Activated CD4-positive, alpha-beta memory T cell treated with anti-CD3 and anti-CD28 coated beads, Interleukin-2, amount 10 ng/mL, durations not matched to agents 7 days and 5 days (primary cell): ENCODE data around the gene DMKN. TPM values are rescaled to one million over a fixed set of nuclear protein-coding genes. Genes with fewer than 3 reads are reported as not detected.

Source experiments
- CTCF ChIA-PET: fragments of 350-600 bp; sonication (Branson Sonifier 250); formaldehyde crosslinking; loops from one replicate; lab custom pipeline; 2021; ENCODE audit warnings: antibody characterized with exemption, inconsistent platforms; lab: Charles Lee
- POLR2A ChIA-PET: fragments of 350-600 bp; sonication (Branson Sonifier 250); formaldehyde crosslinking; loops from one replicate; lab custom pipeline; 2021; ENCODE audit warnings: antibody characterized with exemption; lab: Charles Lee
- DNase-seq: peaks from one replicate; pipeline ENCODE4 v3.0.0-alpha.2; 2020
- H3K27ac Mint-ChIP-seq: one replicate; pipeline ENCODE4 v1.8.0; 2021; ENCODE audit warnings: mild to moderate bottlenecking, mixed read lengths
- H3K27me3 Mint-ChIP-seq: one replicate; pipeline ENCODE4 v1.8.0; 2021; ENCODE audit warnings: mixed read lengths
- H3K36me3 Mint-ChIP-seq: one replicate; pipeline ENCODE4 v1.8.0; 2021; ENCODE audit warnings: low read depth, mixed read lengths
- H3K4me1 Mint-ChIP-seq: one replicate; pipeline ENCODE4 v1.8.0; 2021; ENCODE audit warnings: mixed read lengths
- H3K4me3 Mint-ChIP-seq: one replicate; pipeline ENCODE4 v1.8.0; 2021; ENCODE audit warnings: mild to moderate bottlenecking, mixed read lengths
- H3K9me3 Mint-ChIP-seq: one replicate; pipeline ENCODE4 v1.8.0; 2021; ENCODE audit warnings: mixed read lengths
- total RNA-seq, 2 experiments: library from RNA; stranded (reverse); gene quantifications; one replicate each; pipeline ENCODE4 v1.2.3, GENCODE V29; 2021

Gene DMKN
- total RNA-seq, 2 experiments from 2014 or later: not detected

GRCh38 chr19:35545001-35545854 is 31.8 kb upstream of the DMKN start, which contains the start of gene TMEM147:
Gene TMEM147, plus strand, starts transcription at chr19:35545626. Its CDS starts 114 bp downstream, at chr19:35545740.
- ChIA-PET CTCF (no interaction called here), POLR2A (interaction anchor here (0.9 to 1.3 kb wide), 4 partner anchors 10 to 99 kb away, joined by 3 to 5 read pairs (median 4); partner anchors contain the start of gene HAUS5)
- Mint-ChIP-seq H3K27me3 (no peaks in the 10 kb centered on the region), H3K9me3 (no peaks in the 10 kb centered on the region), H3K27ac (peak within 1 kb of the TSS; percentile 73), H3K4me3 (peak within 1 kb of the TSS; percentile 87), H3K4me1 (peaks cover 33% of the 10 kb centered on the region), H3K36me3 (peaks cover 3% of the 10 kb centered on the region)
- DNase-seq: peak; percentile 87

DNA sequence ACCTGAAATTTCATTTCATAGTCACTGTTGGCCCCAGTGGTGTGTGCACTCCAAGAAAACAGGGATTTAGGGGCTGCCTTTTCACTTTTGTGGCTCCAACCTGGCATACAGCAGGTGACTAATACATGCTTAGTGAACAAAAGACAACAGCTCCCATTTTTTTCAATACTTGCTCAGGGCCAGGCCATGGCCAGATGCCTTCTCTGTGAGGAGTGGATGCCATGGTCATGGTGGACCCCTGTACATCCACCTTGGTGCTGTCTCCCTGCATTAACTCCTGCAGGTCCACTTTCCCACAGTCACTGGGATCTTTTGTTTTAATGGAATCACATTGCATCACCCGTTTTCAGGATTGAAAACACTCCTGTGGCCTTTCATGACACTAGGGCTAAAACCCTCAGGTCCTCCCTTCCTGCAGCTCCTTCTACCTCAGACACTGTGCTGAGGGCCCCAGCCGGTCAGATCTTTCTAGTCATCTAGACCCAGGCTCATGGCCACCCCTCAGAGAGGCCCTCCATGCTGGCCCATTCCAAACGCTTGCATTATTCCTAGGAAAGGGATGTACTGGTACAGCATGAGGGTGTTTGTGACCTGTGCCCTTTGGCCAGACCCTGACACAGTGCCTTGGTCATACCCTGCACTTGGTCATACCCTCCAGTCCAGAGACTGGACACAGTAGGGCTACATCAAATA is 30.8 kb upstream of the DMKN start:
- Mint-ChIP-seq H3K27me3 (no peaks in the 10 kb centered on the region), H3K9me3 (no peaks in the 10 kb centered on the region), H3K36me3 (peaks cover 3% of the 10 kb centered on the region), H3K4me3 (peak overlapping the region; percentile 87), H3K4me1 (peaks cover 32% of the 10 kb centered on the region), H3K27ac (peak overlapping the region; percentile 33)
- CTCF ChIA-PET: no interaction called here
- POLR2A ChIA-PET: interaction anchor here (0.9 to 1.3 kb wide), 4 partner anchors 9 to 100 kb away, joined by 3 to 5 read pairs (median 4); partner anchors contain the start of gene HAUS5
- DNase-seq: no peak

GRCh38 chr19:35543280-35544109 is 30.0 kb upstream of the DMKN start:
- no peak for DNase-seq
- H3K27me3 Mint-ChIP-seq: no peaks in the 10 kb centered on the region
- no peak overlapping the region for H3K27ac Mint-ChIP-seq
- H3K36me3 Mint-ChIP-seq: no peaks in the 10 kb centered on the region
- peak overlapping the region; percentile 87 for H3K4me3 Mint-ChIP-seq
- H3K4me1 Mint-ChIP-seq: peaks cover 28% of the 10 kb centered on the region
- CTCF ChIA-PET: no interaction called here
- H3K9me3 Mint-ChIP-seq: no peaks in the 10 kb centered on the region
- POLR2A ChIA-PET: interaction anchor here (1.2 to 1.3 kb wide), 3 partner anchors 8 to 101 kb away, joined by 3 to 5 read pairs (median 4); partner anchors contain the start of gene HAUS5

DNA sequence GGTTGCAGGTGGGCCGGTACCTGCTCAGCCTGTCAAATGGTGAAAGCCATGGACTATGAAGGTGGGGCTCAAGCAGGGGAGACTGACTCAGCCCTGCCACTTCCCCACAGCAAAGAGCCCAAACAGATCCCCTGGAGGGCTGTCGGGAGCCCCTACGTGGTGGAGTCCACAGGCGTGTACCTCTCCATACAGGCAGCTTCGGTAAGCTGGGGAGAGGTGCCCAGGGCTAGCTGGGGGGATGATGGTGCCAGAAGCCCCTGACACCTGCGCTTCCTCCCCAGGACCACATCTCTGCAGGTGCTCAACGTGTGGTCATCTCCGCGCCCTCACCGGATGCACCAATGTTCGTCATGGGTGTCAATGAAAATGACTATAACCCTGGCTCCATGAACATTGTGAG is 28.8 kb upstream of the DMKN start:
- DNase-seq: no peak
- H3K9me3 Mint-ChIP-seq: no peaks in the 10 kb centered on the region
- H3K27me3 Mint-ChIP-seq: no peaks in the 10 kb centered on the region
- ChIA-PET CTCF (no interaction called here), POLR2A (no interaction called here)
- H3K4me1 Mint-ChIP-seq: peaks cover 24% of the 10 kb centered on the region
- H3K36me3 Mint-ChIP-seq: no peaks in the 10 kb centered on the region
- no peak overlapping the region for H3K4me3 Mint-ChIP-seq
- H3K27ac Mint-ChIP-seq: no peak overlapping the region

GRCh38 chr19:35540356-35540927 is 27.0 kb upstream of the DMKN start:
- Mint-ChIP-seq H3K9me3 (no peaks in the 10 kb centered on the region), H3K4me1 (peaks cover 12% of the 10 kb centered on the region), H3K36me3 (no peaks in the 10 kb centered on the region), H3K4me3 (no peak overlapping the region), H3K27ac (no peak overlapping the region), H3K27me3 (no peaks in the 10 kb centered on the region)
- ChIA-PET CTCF (no interaction called here), POLR2A (no interaction called here)
- no peak for DNase-seq

DNA sequence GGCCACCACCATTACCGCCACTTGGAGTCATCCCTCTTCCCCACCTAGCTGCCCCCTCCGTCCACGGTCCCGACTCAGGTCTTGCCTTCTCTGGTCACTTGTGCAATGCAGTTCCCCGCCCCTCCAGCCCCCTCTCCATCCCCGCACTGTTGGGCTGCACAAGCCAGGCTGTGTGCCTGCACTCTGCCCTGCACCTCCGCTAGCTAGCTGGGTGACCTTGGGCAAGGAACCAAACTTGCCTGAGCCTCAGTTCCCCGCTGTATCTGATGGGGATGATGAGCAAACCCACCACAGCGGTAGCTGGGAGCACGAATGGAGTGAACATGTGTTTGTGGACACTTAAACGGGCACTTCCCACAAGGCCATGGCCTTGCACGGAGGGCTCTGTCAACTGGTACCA is 26.4 kb upstream of the DMKN start:
- Mint-ChIP-seq H3K9me3 (no peaks in the 10 kb centered on the region), H3K36me3 (no peaks in the 10 kb centered on the region), H3K27me3 (peaks cover 3% of the 10 kb centered on the region), H3K27ac (no peak overlapping the region), H3K4me1 (peaks cover 11% of the 10 kb centered on the region), H3K4me3 (no peak overlapping the region)
- ChIA-PET CTCF (no interaction called here), POLR2A (no interaction called here)
- no peak for DNase-seq

DNA sequence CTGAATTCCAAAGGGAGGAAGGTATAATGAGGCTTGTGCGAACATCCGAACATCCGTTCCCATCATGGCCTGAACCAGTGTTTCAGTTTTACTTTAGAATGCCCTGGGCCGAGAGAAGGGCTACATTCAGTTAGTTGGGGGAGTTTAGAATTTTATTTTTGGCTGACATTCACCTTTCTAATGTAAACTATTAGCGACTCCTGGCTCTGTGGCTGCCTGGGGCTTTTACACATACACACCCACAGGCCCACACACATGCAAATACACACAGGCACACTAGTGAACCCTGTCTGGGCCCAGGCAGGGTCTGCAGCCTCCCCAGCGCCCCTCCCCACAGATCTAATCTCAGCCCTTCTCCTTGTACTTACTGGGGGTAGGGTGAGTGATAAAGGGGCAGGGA is 25.9 kb upstream of the DMKN start:
- no peak for DNase-seq
- no peak overlapping the region for H3K27ac Mint-ChIP-seq
- ChIA-PET CTCF (no interaction called here), POLR2A (no interaction called here)
- peaks cover 7% of the 10 kb centered on the region for H3K4me1 Mint-ChIP-seq
- H3K9me3 Mint-ChIP-seq: no peaks in the 10 kb centered on the region
- no peaks in the 10 kb centered on the region for H3K36me3 Mint-ChIP-seq
- peaks cover 3% of the 10 kb centered on the region for H3K27me3 Mint-ChIP-seq
- no peak overlapping the region for H3K4me3 Mint-ChIP-seq

DNA sequence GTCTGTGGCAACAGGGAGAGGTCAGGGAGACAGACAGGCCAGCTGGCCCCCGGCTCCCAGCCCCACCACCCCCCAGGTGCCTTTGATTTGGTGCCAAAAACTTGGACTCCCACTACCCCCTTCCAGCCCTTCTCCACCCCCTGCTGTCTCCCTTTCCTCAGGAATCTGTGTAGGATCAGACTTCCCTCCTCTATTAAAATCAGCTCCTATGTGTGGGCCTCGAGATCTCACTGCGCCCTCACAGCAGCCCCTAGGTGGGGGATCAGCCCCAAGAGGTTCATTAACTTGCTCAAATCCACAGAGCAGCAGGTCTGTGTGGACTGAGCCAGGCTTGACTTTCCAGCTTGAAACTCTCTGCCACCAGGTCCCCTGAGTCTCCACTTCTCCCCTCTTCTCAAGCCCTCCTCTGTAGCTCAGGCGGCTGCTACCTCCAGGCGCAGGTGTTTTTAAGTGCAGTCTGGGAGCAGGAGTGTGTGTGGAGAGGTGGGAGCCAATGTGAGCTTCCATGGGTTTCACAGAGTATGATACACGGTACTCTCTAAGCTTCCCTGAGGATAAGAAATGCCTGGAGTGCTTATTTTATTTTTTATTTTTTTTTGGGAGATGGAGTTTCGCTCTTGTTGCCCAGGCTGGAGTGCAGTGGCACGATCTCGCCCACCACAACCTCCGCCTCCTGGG is 21.5 kb upstream of the DMKN start:
- H3K27me3 Mint-ChIP-seq: peaks cover 23% of the 10 kb centered on the region
- H3K36me3 Mint-ChIP-seq: no peaks in the 10 kb centered on the region
- H3K4me1 Mint-ChIP-seq: peaks cover 12% of the 10 kb centered on the region
- H3K27ac Mint-ChIP-seq: no peak overlapping the region
- CTCF ChIA-PET: interaction anchor here (1.4 kb wide), 1 partner anchor 13 kb away, joined by 7 read pairs; no protein-coding TSS in a partner anchor
- no peak overlapping the region for H3K4me3 Mint-ChIP-seq
- no peak for DNase-seq
- POLR2A ChIA-PET: interaction anchor here (0.9 kb wide), 1 partner anchor 9 kb away, joined by 3 read pairs; no protein-coding TSS in a partner anchor
- no peaks in the 10 kb centered on the region for H3K9me3 Mint-ChIP-seq

GRCh38 chr19:35533822-35534392 is 20.5 kb upstream of the DMKN start:
- CTCF ChIA-PET: no interaction called here

GRCh38 chr19:35533201-35533821 is 19.9 kb upstream of the DMKN start, which contains the start of gene GAPDHS:
Gene GAPDHS, plus strand, starts transcription at chr19:35533456. Its CDS starts 72 bp downstream, at chr19:35533528.
- Mint-ChIP-seq H3K27ac (no peak within 1 kb of the TSS), H3K27me3 (peaks cover 36% of the 10 kb centered on the region), H3K4me1 (peaks cover 12% of the 10 kb centered on the region), H3K9me3 (no peaks in the 10 kb centered on the region), H3K36me3 (no peaks in the 10 kb centered on the region), H3K4me3 (peak within 1 kb of the TSS; percentile 42)
- no peak for DNase-seq
- CTCF ChIA-PET: no interaction called here
- POLR2A ChIA-PET: no interaction called here

More at GRCh38 chr19:35533822-35534392, 20.5 kb upstream of the DMKN start:
- peak; percentile 62 for DNase-seq
- H3K9me3 Mint-ChIP-seq: no peaks in the 10 kb centered on the region
- peaks cover 12% of the 10 kb centered on the region for H3K4me1 Mint-ChIP-seq
- H3K36me3 Mint-ChIP-seq: no peaks in the 10 kb centered on the region
- peaks cover 30% of the 10 kb centered on the region for H3K27me3 Mint-ChIP-seq
- peak overlapping the region; percentile 42 for H3K4me3 Mint-ChIP-seq
- no peak overlapping the region for H3K27ac Mint-ChIP-seq
- POLR2A ChIA-PET: no interaction called here

- H3K27me3 Mint-ChIP-seq: peaks cover 37% of the 10 kb centered on the region
- H3K4me1 Mint-ChIP-seq: peaks cover 12% of the 10 kb centered on the region
- DNase-seq: no peak
- H3K27ac Mint-ChIP-seq: no peak overlapping the region
- no peaks in the 10 kb centered on the region for H3K9me3 Mint-ChIP-seq
- H3K4me3 Mint-ChIP-seq: no peak overlapping the region
- POLR2A ChIA-PET: no interaction called here
- CTCF ChIA-PET: interaction anchor here (1.4 kb wide), 1 partner anchor 14 kb away, joined by 5 read pairs; no protein-coding TSS in a partner anchor
- H3K36me3 Mint-ChIP-seq: no peaks in the 10 kb centered on the region
These were observed 17.8 kb upstream of the DMKN start for GRCh38 chr19:35531291-35531690.
